Liver (tissue), 3 donors: ENCODE data around the gene LPP.

Experiments
- CTCF ChIP-seq: fragments of 150-350 bp; IDR thresholded peaks from 2 replicates; pipeline ENCODE4 v1.5.1; 2017; ENCODE audit warnings: improper control_type of control experiment, low read depth, low read length; ENCODE audit not compliant: missing input control
- FOXA1 ChIP-seq: IDR thresholded peaks from 2 replicates; pipeline ENCODE4 v1.6.1; 2016; ENCODE audit warnings: antibody characterized with exemption
- GABPA ChIP-seq, 2 donors: IDR thresholded peaks in 1 of 2; conservative IDR thresholded peaks in 1 of 2; 2 replicates each; pipeline ENCODE4 v1.6.1; 2016; ENCODE audit warnings: antibody characterized with exemption in 2 of 2, mild to moderate bottlenecking in 1 of 2, moderate library complexity in 1 of 2
- JUND ChIP-seq, 2 donors: IDR thresholded peaks; 2 replicates each; pipeline ENCODE4 v1.6.1; 2016; ENCODE audit warnings: antibody characterized with exemption in 2 of 2
- MAX ChIP-seq: IDR thresholded peaks from 2 replicates; pipeline ENCODE4 v1.6.1; 2016; ENCODE audit warnings: antibody characterized with exemption
- RAD21 ChIP-seq, 2 donors: IDR thresholded peaks; 2 replicates each; pipeline ENCODE4 v1.6.1; 2016; ENCODE audit warnings: antibody characterized with exemption in 2 of 2, mild to moderate bottlenecking in 2 of 2
- REST ChIP-seq: IDR thresholded peaks from 2 replicates; pipeline ENCODE4 v1.6.1; 2016; ENCODE audit warnings: antibody characterized with exemption, mild to moderate bottlenecking
- RXRA ChIP-seq, 2 donors: IDR thresholded peaks; 2 replicates each; pipeline ENCODE4 v1.6.1; 2017 to 2018; ENCODE audit warnings: antibody characterized with exemption in 2 of 2, mild to moderate bottlenecking in 1 of 2
- SP1 ChIP-seq: IDR thresholded peaks from 2 replicates; pipeline ENCODE4 v1.6.1; 2018; ENCODE audit warnings: antibody characterized with exemption, mild to moderate bottlenecking
- TAF1 ChIP-seq: conservative IDR thresholded peaks from 2 replicates; pipeline ENCODE4 v1.6.1; 2016; ENCODE audit warnings: antibody characterized with exemption, mild to moderate bottlenecking
- YY1 ChIP-seq: IDR thresholded peaks from 2 replicates; pipeline ENCODE4 v1.6.1; 2016; ENCODE audit warnings: antibody characterized with exemption, mild to moderate bottlenecking
- ZBTB33 ChIP-seq: IDR thresholded peaks from 2 replicates; pipeline ENCODE4 v1.6.1; 2016; ENCODE audit warnings: antibody characterized with exemption
- donor health status: healthy.
- donor health status: healthy.

- TF ChIP-seq MAX (no peak), TAF1 (no peak), CTCF (no peak), YY1 (no peak), RAD21 (IDR thresholded peaks at IDR 0.05) (no peak), FOXA1 (no peak), ZBTB33 (no peak), JUND (IDR thresholded peaks at IDR 0.05) (no peak), REST (no peak), GABPA (IDR thresholded peaks at IDR 0.05 in 1 of 2, conservative IDR thresholded peaks at IDR 0.05 in 1 of 2) (no peak), SP1 (no peak), RXRA (IDR thresholded peaks at IDR 0.05) (no peak)
Observed at GRCh38 chr3:188604651-188605050, 450.7 kb downstream of the LPP start.
